Nasal cavity respiratory epithelium epithelial cell of viscerocranial mucosa (primary cell): Measurements from ENCODE around the gene DUSP5. TPM values are rescaled to one million over a fixed set of nuclear protein-coding genes. Genes with fewer than 3 reads are reported as not detected.

Source experiments
- total RNA-seq: library from RNA; depleted of rRNA; stranded (reverse); fragments of >200 nt; gene quantifications from 2 replicates; pipeline ENCODE4 v1.2.3, GENCODE V29; 2014

Gene DUSP5, protein sequence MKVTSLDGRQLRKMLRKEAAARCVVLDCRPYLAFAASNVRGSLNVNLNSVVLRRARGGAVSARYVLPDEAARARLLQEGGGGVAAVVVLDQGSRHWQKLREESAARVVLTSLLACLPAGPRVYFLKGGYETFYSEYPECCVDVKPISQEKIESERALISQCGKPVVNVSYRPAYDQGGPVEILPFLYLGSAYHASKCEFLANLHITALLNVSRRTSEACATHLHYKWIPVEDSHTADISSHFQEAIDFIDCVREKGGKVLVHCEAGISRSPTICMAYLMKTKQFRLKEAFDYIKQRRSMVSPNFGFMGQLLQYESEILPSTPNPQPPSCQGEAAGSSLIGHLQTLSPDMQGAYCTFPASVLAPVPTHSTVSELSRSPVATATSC
- 27.3 and 234 TPM in 2 replicates for total RNA-seq

DNA sequence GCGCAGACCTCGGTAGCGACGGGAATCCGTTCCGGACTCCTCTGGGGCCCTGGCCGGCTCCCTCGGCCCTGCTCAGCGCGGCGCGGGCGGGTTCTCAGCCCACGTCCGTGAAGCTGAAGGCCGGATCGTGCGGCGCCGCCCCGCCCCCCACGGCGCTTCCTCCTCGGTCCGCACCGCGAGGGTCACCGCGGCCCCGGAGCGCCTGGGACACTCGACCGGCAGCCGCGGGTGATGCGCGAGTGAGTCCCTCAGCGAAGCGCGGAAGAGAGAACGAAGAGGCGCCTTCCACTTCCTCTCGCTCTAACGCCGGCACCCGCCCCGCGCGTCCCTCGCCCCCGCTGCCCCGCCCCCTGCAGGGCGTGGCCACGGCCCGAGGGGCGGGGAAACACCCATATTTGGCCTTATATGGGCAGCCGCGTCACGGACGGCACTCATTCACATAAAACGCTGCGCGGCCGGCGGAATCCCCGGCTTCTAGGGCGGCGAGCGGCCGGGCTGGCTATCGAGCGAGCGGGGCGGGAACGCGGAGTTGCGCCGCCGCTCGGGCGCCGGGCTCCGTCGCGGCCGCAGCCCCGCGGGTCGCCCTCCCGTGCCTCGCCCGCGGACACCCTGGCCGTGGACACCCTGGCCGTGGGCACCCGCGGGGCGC is at the start of gene DUSP5:
DUSP5 (plus strand) TSS at position 470 of the 649 bp plus-strand sequence. CDS start 215 bp downstream, outside the sequence.

Other genes starting within 250 kb of the DUSP5 start
- gene SMNDC1, start 193.0 kb upstream of the DUSP5 start, total RNA-seq, result 9.2 and 13.7 TPM in 2 replicates
- gene SMC3, start 69.8 kb downstream of the DUSP5 start, total RNA-seq, result 26.0 and 32.5 TPM in 2 replicates
- gene RBM20, start 146.4 kb downstream of the DUSP5 start, total RNA-seq, result under 0.01 and 0.57 TPM in 2 replicates